ENCODE results near the gene TUBB2B. TPM values are rescaled to one million over a fixed set of nuclear protein-coding genes. Genes with fewer than 3 reads are reported as not detected.
"Not testable (repeated sequence)": the region's sequence is repeated elsewhere in the genome, so short reads cannot be mapped to it uniquely, and the experiment has no call there.

TUBB2B gene
- total RNA-seq, 1 experiment from 2014 or later: 31.6 TPM

DNA sequence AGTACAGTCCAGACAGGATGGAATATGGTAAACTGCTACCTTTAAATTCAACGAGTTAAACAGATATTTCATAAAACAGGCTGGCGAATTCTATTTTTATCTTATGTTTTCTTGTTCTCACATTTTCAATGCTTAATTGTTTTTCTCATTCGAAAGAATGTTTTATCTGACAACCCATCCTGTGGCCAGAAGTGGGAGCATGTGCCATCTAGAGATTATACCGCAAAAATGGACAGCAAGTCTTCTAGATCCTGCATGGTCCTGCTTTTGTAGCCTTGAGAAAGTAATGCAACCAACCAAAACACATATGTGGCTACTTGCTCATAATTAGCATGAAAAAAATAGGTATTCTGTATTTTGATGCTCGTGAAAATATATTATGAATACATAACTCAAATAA lies 30.7 kb downstream of the TUBB2B start:
- no peak for DNase-seq (ENCODE audit: low spot score)
- in situ Hi-C loops (cut with HindIII; ENCODE audit: low sequenced_read_pairs): no loop called here

DNA sequence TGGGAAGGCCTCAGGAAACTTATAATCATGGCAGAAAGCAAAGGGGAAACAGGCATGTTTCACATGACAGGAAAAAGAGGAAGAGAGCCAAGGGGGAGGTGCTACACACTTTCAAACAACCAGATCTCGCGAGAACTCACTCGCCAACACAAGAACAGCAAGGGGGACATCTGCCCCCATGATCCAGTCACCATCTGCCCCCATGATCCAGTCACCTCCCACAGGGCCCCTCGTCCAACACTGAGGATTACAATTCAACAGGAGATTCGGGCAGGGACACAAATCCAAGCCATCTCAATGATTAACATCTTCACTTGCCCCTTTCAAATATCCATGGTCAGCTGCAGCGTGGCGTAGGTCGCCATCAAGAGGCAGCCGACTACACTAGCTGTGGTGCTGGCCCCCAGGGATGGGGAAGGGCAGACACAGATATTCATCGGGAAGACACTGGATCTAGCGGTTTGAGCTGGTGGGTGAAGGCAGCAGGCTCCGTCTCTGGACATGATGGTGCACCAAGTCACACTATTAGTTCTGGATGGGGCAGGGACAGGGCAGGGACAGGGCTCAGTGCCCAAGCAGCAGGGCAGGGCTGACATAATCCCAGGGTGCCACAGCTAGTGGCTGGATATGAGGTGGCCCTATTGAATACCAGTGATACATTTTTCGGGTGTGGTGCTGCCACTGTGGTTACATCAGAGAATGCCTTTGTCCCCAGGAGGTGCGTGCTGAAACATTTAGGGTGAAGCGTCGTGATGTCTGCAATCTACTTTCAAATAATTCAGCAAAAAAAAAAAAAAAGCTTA lies 31.6 kb downstream of the TUBB2B start:
- DNase-seq (ENCODE audit: low spot score): peak; percentile 63
- in situ Hi-C loops (cut with HindIII; ENCODE audit: low sequenced_read_pairs): no loop called here

DNA sequence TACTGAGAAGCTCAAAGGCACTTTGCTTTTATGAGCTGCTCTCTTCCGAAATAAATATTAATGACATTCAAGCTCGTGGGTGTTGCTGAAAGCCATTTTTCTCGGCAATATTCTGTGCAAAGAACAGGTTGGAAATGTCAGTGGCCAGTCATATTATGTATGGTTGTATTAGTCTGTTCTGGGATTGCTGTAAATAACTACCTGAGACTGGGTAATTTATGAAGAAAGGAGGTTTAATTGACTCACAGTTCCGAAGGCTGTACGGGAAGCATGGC lies 32.1 kb downstream of the TUBB2B start:
- no peak for DNase-seq (ENCODE audit: low spot score)
- in situ Hi-C loops (cut with HindIII; ENCODE audit: low sequenced_read_pairs): no loop called here

DNA sequence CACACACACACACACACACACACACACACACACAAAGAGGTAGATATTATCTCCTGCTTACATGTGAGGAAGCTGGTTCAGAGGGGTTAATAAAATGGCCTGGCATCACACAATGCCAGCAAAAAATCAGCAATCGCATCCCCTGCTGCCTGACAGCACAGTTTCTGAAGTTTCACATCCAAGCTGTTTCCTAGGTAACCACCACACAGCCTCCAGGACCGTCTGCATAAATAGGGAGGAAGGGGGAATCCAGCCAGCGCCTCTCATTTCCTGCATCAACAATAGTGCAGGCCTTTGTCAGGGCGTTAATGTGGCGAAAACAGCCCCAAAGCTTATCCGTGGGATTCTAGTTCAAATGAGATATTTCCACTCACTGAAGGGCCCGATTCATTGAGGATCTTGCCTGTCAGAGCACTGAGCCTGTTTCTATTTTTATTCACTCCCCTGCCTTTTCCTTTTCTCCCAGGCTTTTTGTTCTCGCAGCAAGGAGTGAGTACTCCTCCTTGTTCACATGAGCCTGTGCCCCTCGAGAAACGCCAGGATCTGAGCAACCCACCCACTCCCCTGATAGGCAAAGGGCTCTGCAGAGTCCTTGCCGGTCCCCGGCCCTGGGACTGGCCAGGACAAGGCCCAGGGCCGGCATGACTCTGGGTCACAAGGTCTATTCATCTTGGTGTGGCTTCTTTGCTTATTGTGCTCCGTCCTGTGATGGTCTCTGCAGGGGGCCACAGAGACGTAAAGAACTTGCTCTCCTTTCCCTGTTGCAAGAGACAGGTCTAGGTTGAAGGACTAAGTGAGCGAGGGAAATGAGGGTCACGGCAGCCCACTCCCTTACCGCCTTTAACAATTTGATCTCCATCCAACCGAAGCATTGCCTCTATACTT lies 32.7 kb downstream of the TUBB2B start:
- in situ Hi-C loops (cut with HindIII; ENCODE audit: low sequenced_read_pairs): no loop called here
- peak; percentile 92 for DNase-seq (ENCODE audit: low spot score)

DNA sequence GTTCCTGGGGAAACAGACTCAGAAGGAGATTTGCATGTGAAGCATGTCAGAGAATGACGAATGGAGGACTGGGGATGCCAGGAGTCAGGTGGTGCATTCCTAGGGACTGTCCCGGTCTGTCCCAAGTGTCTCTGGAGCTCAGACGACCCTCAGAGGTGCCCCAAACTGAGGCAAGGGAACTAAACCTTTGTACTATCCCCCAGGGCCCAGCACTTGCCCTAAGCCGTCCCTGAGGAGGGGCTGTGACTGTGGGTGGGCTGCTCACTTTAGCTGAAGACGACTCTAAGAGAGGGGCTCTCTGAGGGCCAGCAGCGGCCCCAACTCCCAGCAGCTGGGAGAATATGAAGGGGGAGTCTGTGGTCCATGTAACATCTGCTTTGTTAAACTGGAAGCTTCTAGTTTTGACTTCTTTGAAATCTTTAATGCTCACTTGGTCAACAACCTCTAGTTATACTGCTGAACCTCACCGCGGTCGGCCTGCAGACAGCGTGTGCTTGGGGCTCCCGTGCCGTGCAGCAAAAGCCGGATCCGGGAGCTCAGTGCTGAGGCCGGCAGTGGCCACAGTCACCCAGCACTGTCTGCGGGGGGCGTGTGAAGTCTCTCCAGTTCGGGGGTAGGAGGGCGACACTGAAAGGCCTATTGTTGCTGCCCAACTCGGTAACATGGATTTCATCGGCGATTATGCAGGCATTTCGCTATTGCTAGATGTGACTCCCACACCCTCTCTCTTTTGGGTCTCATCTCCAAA lies 34.2 kb downstream of the TUBB2B start:
- in situ Hi-C loops (cut with HindIII; ENCODE audit: low sequenced_read_pairs): no loop called here
- DNase-seq (ENCODE audit: low spot score): no peak

DNA sequence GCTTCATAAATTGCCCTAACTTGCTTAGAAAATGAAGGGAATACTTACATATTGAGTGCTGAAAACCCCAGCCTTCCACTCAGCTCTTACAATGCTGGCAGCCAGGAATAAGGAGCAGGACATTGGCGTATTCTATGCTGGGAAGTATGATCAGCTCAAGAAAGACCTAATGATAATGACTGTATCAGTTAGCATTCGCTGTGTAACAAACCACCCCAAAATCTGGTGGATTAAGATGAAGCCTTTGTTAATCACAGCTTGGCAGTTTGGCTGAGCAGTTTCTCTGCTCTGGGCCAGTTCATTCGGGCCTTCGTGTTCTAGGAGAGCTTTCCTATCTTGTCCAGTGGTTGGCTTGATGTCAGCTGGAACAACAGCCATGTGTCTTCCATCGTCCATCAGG lies 36.7 kb downstream of the TUBB2B start:
- DNase-seq (ENCODE audit: low spot score): no peak
- in situ Hi-C loops (cut with HindIII; ENCODE audit: low sequenced_read_pairs): no loop called here

DNA sequence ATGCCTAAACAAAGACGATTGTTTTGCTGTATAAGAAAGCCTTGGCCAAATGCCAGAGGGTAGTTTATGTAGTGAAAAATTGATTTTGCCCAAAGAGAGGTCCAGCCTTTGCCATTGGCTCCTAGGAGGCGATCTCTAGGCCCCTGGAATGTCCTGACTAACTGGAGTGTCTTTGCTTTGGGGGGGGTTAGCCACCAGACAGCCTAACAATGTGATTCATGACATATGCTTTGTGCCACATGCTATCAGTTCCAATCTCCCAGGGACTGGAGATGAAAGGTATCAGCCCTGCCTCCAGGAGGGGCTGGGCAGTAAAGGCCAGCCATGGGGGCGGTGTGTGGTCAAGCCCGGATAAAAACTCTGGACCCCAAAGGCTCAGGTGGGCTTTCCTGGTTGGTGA lies 37.4 kb downstream of the TUBB2B start:
- DNase-seq (ENCODE audit: low spot score): no peak
- in situ Hi-C loops (cut with HindIII; ENCODE audit: low sequenced_read_pairs): no loop called here

DNA sequence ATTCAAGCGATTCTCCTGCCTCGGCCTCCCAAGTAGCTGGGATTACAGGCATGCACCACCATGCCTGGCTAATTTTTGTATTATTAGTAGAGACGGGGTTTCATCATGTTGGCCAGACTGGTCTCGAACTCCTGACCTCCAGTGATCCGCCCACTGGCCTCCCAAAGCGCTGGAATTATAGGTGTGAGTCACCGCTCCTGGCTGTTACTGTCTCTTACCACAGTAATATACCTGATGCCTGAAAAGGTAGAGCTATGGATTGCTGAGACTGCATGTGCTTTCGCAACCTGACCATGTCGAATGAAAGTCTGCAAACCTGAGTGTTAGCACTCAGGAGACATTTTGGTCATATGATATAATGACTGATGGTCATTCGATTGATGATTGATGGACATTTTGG lies 38.3 kb downstream of the TUBB2B start:
- in situ Hi-C loops (cut with HindIII; ENCODE audit: low sequenced_read_pairs); DNase-seq (ENCODE audit: low spot score): not testable (repeated sequence)

DNA sequence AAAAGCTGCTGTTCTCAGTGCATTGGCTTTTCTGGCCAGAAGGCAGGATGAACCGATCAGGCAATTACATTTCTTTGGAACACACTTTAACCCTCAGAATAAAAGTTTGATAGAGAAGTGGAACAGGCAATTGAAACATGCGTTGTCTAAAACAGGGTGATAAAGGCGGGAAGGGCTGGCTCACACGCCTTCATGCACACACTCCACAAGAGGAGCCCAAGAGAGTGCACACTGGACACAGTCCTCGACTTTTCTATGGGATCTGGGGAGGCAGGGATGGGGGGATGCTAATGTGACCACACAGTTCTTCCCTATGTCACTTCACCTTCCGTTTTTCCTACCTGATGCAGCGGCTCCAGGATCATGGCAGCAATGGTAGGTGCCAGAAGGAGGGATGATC lies 39.2 kb downstream of the TUBB2B start:
- in situ Hi-C loops (cut with HindIII; ENCODE audit: low sequenced_read_pairs): no loop called here
- no peak for DNase-seq (ENCODE audit: low spot score)

DNA sequence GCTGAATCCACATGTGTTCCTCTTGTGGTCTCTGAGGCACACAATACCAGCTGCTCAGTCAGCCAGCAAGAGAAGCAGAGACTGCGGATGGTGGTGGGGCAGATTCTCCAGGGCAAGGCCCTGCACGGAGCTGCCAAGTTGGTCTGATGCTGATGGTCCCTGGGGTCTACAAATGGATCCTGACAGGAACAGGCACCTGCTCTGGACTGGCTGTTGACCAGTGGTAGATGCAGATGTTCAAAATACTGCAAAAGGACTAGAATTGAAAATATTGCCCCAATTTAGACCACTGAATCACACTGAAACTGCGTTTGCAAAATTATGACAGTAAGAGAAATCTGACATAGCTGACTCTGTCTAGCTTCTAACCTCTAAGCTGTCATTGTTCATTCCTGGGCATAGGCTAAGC lies 40.5 kb downstream of the TUBB2B start:
- DNase-seq (ENCODE audit: low spot score): no peak
- in situ Hi-C loops (cut with HindIII; ENCODE audit: low sequenced_read_pairs): no loop called here

DNA sequence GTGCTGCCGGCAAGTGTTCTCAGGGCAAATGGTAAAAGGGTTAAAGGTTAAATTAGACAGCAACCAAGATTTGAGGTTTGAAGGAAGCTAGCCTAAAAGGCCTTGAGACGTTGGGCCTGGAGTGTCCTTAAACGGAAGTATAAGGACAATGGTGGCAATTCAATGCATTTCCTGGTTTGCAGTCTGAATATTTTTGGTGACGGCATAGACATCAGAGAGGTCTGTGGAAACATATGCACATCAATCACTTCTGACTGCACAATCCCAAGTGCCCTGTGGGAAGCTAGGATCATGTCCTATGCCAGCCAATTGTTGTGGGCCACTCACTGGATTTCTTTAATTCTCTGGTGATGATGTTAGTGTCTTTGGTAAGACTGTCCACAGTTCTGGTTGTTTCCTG lies 44.4 kb downstream of the TUBB2B start:
- in situ Hi-C loops (cut with HindIII; ENCODE audit: low sequenced_read_pairs): no loop called here
- DNase-seq (ENCODE audit: low spot score): no peak

DNA sequence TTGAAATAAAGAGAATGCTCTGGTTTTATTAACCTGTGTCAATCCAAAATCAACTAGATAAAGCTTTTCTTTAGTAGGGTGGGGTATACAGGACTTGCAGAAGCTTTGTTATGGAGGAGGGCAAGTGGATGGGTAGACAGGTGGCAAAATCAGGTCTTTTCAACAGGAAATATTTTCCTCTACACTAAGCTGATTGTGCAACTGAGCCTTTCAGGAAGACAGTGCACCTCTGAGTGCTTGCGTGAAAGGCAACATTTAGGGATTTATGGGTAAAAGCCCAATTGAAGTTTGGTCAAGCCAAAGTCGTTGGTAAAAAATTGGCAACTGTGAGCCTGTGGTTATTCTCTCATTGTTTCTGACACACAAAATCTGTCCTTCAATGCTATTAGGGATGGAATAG lies 46.3 kb downstream of the TUBB2B start:
- no peak for DNase-seq (ENCODE audit: low spot score)
- in situ Hi-C loops (cut with HindIII; ENCODE audit: low sequenced_read_pairs): no loop called here

DNA sequence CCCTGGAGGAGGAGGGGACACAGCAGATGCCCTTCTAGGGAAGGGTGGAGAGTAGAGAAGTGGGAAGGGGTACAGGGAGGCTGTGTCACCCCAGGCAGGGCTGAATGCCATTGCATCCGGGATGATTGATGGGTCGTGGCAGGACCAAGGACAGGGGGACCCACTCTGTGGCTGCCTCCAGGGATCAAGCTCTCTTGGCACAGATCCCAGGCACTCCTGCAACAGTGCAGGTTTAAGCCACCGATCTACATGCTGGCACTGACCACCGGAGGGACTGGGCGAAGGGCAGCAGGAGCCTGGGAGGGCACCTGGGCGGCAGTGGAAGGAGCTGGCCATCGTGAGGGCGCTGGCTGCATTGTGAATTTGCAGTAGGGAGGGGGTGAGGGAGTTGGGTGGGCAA lies 47.5 kb downstream of the TUBB2B start:
- DNase-seq (ENCODE audit: low spot score); in situ Hi-C loops (cut with HindIII; ENCODE audit: low sequenced_read_pairs): not testable (repeated sequence)

DNA sequence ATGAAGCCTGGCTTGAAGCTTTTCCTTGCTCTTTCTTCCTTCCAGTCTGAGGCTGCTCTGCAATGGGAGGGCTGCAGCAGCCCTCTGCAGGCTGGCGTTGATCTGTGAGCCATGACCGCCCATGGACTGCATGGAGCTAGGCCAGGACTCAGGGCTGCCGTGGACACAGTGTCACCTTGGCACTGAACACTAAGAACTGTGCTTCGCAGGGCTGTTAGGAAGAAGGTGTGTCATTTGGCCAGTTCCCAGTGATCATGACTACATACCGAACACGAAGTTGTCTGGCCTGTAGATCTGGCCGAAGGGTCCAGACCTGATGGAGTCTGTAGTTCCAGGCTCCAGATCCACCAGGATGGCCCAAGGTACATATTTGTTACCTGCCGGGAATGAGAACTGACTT lies 48.8 kb downstream of the TUBB2B start:
- DNase-seq (ENCODE audit: low spot score): peak; percentile 76
- in situ Hi-C loops (cut with HindIII; ENCODE audit: low sequenced_read_pairs): not testable (repeated sequence)

DNA sequence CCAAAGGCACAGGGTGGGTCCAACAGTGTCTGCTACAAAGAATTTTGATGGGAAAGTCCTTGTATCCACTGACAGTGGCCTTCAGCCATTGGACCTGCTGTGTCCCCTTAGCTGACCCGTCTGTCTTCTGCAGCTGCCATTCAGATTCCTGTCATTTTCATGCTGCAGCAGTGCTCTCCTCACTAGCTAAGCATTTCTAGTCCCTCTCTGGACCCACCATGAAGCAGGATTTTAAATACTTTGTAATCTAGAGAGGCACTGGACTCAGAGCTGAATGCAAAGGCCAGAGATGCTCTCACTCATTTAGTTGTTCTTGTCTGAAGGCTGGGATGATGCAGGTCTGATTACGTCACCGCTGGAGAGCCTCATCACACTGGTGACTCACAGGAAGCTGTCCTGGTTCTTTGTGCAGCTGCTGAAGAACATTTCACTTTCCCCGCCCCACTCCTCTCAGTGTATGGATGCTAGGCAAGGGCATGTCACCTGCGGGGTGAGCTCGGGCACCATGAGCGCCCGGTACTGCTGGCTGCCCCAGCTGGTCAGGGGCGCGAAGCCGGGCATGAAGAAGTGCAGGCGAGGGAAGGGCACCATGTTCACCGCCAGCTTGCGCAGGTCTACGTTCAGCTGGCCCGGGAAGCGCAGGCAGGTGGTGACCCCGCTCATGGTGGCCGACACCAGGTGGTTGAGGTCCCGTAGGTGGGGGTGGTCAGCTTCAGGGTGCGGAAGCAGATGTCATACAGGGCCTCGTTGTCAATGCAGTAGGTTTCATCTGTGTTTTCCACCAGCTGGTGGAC lies 50.7 kb downstream of the TUBB2B start:
- in situ Hi-C loops (cut with HindIII; ENCODE audit: low sequenced_read_pairs): no loop called here
- DNase-seq (ENCODE audit: low spot score): no peak

DNA sequence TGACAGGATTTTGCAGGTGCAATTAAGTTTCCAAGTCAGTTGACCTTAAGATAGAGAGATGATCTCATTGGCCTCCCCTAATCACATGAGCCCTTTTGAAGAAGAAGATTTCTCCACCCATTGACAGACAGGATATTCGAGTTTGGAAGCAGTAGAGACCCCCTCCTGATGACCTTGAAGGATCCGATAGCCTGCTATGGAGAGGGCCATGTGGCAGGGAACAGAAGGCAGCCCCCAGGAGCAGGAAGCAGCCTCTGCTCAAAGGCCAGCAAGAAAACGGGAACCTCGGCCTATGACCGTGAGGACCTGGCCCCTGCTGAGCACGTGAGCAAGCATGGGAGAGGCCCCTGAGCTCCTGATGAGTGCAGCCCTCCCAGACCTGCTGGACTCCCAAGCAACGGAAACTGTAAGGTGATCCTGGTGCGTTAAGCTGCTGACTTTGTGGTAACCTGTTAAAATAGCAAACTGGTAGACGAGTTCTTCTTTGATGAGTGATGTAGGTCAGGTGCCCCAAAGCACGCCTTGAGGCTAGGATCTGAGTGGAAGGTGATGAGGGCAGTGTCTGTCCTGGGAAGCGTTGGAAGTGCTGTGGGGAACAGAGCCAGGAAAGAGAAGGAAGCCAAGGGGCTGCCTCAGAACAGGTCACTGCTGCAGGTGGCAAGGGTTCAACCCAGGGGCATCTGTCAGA lies 51.6 kb downstream of the TUBB2B start:
- in situ Hi-C loops (cut with HindIII; ENCODE audit: low sequenced_read_pairs): no loop called here
- DNase-seq (ENCODE audit: low spot score): no peak
